ENCODE results near the gene ESRRB.
A peak's percentile ranks its signal among the peaks of the same experiment; 100 is the strongest.

Gene ESRRB

DNA sequence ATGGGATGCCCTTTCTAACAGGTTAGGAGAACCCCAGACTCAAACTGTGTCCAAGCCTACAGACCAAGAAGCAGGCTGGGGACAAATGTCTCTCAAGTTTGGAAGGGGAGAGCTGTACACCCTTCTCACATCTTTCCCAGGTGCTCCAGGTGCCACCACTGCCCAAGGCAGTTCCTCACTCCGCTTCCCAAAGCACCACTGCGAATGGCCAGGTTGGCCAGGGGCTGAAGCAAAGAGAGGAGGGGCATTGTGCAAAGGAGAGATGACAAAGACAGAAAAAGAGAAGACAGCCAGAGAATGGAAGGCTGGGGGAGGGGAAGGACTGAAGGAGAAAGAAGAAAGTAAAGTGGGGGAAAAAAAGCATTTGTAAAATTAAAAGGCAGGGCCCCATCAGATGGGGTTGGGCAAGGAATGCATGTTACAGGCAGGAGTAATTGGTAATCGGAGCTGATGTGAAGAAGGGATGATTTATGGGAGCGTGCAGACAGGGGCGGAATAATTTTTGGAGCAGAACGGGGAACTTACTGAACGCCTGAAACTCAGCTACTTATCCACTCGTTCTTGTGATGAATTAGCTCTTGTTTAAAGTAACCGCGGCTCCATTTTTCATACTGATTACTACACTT lies 165.8 kb downstream of the ESRRB start:
- H3K36me3 Mint-ChIP-seq: no peaks in the 10 kb centered on the region
- DNase-seq (ENCODE audit: low spot score in 2 of 2) (no peak), ATAC-seq (no peak)
- no peaks in the 10 kb centered on the region for H3K9me3 Mint-ChIP-seq
- H3K27ac Mint-ChIP-seq: no peak overlapping the region
- H3K4me3 Mint-ChIP-seq: no peak overlapping the region
- no peaks in the 10 kb centered on the region for H3K4me1 Mint-ChIP-seq

DNA sequence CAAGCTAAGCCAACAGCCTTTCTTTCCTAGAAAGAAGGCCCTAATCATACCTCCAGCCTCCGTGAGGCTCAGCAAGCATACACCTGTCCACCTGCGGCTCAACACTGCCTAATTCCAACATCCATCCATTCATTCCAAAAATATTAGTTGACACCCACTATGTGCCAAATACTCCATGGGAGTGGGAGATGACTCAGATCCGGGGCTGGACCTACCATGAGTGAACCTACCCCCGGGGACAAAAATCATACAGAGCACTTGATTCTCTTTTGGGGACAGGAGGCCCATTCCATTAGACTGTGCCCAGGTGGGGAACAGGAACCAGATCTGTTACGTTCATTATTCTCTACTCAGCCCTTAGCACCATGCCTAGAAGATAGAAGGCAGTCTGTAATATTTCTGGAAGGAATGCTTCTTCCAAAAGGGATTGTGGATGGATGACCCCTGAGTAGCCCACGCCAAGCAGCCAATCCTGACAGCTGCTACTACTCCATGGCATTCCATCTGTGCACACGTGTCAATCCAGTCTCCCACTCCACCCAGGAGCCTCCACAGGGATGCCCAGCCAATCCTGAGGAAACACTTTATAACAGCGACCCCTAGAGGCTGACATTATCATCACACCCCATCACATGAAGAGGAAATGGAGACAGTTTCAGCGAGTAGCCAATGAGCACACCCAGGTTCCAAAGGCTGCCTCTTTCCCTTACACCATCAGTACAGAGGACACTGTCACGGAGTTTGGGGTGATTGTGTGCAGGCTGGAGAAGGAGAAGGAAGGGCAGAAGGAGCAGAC lies 170.7 kb downstream of the ESRRB start:
- no peaks in the 10 kb centered on the region for H3K4me1 Mint-ChIP-seq
- ATAC-seq: peak; percentile 38
- no peak overlapping the region for H3K4me3 Mint-ChIP-seq
- H3K36me3 Mint-ChIP-seq: no peaks in the 10 kb centered on the region
- DNase-seq (ENCODE audit: low spot score in 2 of 2): peak in 1 of 2 donors; percentile 49
- H3K27ac Mint-ChIP-seq: no peak overlapping the region
- H3K9me3 Mint-ChIP-seq: no peaks in the 10 kb centered on the region

DNA sequence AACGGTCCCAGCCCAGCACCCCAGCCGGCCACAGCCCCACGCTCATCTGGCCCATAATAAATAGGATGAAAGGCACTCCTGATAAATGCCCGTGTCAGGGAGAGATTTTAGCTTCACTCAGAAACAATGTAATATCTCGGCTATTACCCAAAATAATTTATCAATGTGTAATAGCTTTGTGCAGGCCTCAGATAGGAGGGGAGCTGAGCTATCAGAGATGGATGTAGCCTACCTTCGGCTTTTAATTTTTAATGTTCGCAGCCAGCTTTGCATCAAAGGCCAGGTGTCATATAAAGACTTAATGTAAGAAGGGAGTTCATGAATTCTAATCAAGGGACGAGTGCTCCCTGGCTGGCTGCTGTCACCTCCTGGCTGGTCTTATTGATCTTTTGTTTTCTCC lies 171.9 kb downstream of the ESRRB start:
- Mint-ChIP-seq H3K36me3 (no peaks in the 10 kb centered on the region), H3K27ac (no peak overlapping the region), H3K4me1 (no peaks in the 10 kb centered on the region), H3K4me3 (no peak overlapping the region), H3K9me3 (no peaks in the 10 kb centered on the region)
- no peak for DNase-seq (ENCODE audit: low spot score in 2 of 2)
- no peak for ATAC-seq

DNA sequence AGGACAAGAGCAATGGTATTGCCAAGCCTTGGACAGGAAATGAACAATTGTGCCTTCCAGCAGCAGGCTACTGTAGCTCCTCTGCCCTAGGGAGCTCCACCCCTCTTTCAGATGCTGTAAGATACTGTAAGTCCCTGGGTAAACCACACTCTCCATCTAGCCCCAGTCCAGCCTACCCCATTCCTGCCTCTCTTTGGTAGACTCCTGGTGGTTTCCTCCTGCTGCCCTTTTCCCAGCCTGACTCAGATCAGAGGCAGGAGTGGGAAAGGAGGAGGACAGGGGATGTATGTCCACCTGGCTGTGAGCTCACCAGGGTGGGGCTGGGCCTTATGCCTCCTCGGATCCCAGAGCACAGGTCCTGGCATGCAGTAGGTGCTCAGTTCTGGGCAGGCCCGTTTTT lies 174.6 kb downstream of the ESRRB start:
- no peaks in the 10 kb centered on the region for H3K4me1 Mint-ChIP-seq
- no peaks in the 10 kb centered on the region for H3K9me3 Mint-ChIP-seq
- H3K4me3 Mint-ChIP-seq: no peak overlapping the region
- DNase-seq (ENCODE audit: low spot score in 2 of 2) (no peak), ATAC-seq (no peak)
- H3K36me3 Mint-ChIP-seq: no peaks in the 10 kb centered on the region
- no peak overlapping the region for H3K27ac Mint-ChIP-seq

DNA sequence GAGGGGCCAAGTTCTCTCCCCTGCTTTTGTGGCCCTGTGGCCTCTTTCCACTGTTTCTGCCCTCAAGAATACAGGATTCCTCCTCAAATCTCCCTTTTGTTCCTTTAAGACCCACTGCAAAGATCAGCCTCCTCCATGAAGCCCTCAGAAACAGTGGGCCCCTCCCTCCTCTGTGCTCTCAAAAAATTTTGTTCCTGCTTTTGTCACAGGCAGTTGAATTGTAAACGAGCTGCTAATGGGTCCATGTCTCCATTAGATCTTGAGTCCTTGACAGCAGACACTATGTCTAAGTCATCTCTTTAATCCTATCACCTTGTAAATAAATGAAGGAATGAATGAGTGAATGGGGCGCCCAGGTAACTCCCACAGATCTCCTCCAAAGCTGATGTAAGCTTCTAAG lies 175.2 kb downstream of the ESRRB start:
- Mint-ChIP-seq H3K9me3 (no peaks in the 10 kb centered on the region), H3K4me1 (no peaks in the 10 kb centered on the region), H3K4me3 (no peak overlapping the region), H3K27ac (no peak overlapping the region), H3K36me3 (no peaks in the 10 kb centered on the region)
- DNase-seq (ENCODE audit: low spot score in 2 of 2): no peak
- ATAC-seq: no peak
